SK-N-MC (cell line): ENCODE data around the gene RHOF.
A peak's percentile ranks its signal among the peaks of the same experiment; 100 is the strongest.

Experiments used
- DNase-seq: peaks from one replicate; pipeline ENCODE4 v3.0.0-alpha.2; 2011; ENCODE audit warnings: low read depth, low spot score
- H3K27ac ChIP-seq: fragments of 200-600 bp; sonication (generic); 2 replicates; pipeline ENCODE4 v1.5.1; 2016; ENCODE audit warnings: mixed run types
- H3K36me3 ChIP-seq: fragments of 200-600 bp; sonication (generic); 2 replicates; pipeline ENCODE4 v1.6.1; 2017; ENCODE audit warnings: antibody characterized with exemption, low read length, mixed read lengths; ENCODE audit not compliant: insufficient read depth
- H3K4me3 ChIP-seq: fragments of 200-600 bp; sonication (generic); 2 replicates; pipeline ENCODE4 v1.5.1; 2016
- H3K9ac ChIP-seq: fragments of 200-600 bp; sonication (generic); 2 replicates; pipeline ENCODE4 v1.8.0; 2017; ENCODE audit warnings: mixed run types, mixed read lengths; ENCODE audit not compliant: insufficient read length
- H3K9me3 ChIP-seq: fragments of 200-600 bp; sonication (generic); 2 replicates; pipeline ENCODE4 v1.6.1; 2017; ENCODE audit warnings: low read depth, mild to moderate bottlenecking, antibody characterized with exemption, low read length, moderate library complexity, mixed read lengths
- EZH2 ChIP-seq: fragments of 200-600 bp; sonication (generic); IDR thresholded peaks from one replicate; pipeline ENCODE4 v1.6.1; 2017; ENCODE audit warnings: antibody characterized with exemption
- FOXP2 ChIP-seq: optimal IDR thresholded peaks from 2 replicates; pipeline ENCODE3; 2011; ENCODE audit warnings: mild to moderate bottlenecking, moderate library complexity; ENCODE audit not compliant: insufficient read depth; ENCODE audit errors: extremely low read length, control extremely low read depth
- POLR2AphosphoS5 ChIP-seq: IDR thresholded peaks from 2 replicates; pipeline ENCODE4 v1.6.1; 2012; ENCODE audit warnings: mild to moderate bottlenecking, low read depth, low read length, borderline replicate concordance

The RHOF gene

GRCh38 chr12:121740847-121741246 is 52.6 kb downstream of the RHOF start:
- Histone ChIP-seq H3K4me3 (peak overlapping the region; percentile 40), H3K9ac (no peak overlapping the region), H3K27ac (peak overlapping the region; percentile 53), H3K36me3 (no peaks in the 10 kb centered on the region), H3K9me3 (no peaks in the 10 kb centered on the region)
- TF ChIP-seq POLR2AphosphoS5 (no peak), FOXP2 (no peak), EZH2 (no peak)
- DNase-seq, result peak; percentile 20

- TF ChIP-seq FOXP2 (no peak), EZH2 (no peak), POLR2AphosphoS5 (no peak)
- Histone ChIP-seq H3K9ac (no peak overlapping the region), H3K9me3 (no peaks in the 10 kb centered on the region), H3K36me3 (no peaks in the 10 kb centered on the region), H3K4me3 (no peak overlapping the region), H3K27ac (no peak overlapping the region)
- no peak for DNase-seq
These were observed 55.1 kb downstream of the RHOF start for GRCh38 chr12:121738340-121738858.

- Histone ChIP-seq H3K27ac (no peak overlapping the region), H3K9me3 (no peaks in the 10 kb centered on the region), H3K9ac (no peak overlapping the region), H3K36me3 (no peaks in the 10 kb centered on the region), H3K4me3 (no peak overlapping the region)
- TF ChIP-seq FOXP2, result no peak
- TF ChIP-seq EZH2, result no peak
- no peak for DNase-seq
These were observed 59.6 kb downstream of the RHOF start for GRCh38 chr12:121733849-121734248.

GRCh38 chr12:121731473-121731872 is 62.0 kb downstream of the RHOF start:
- no peaks in the 10 kb centered on the region for H3K36me3 ChIP-seq
- no peak overlapping the region for H3K27ac ChIP-seq
- TF ChIP-seq POLR2AphosphoS5 (no peak), FOXP2 (no peak), EZH2 (no peak)
- H3K9ac ChIP-seq, result no peak overlapping the region
- H3K9me3 ChIP-seq, result no peaks in the 10 kb centered on the region
- no peak for DNase-seq
- H3K4me3 ChIP-seq, result no peak overlapping the region

GRCh38 chr12:121729021-121729420 is 64.5 kb downstream of the RHOF start:
- DNase-seq, result no peak
- no peak overlapping the region for H3K9ac ChIP-seq
- TF ChIP-seq FOXP2 (no peak), POLR2AphosphoS5 (no peak), EZH2 (no peak)
- H3K9me3 ChIP-seq, result no peaks in the 10 kb centered on the region
- H3K27ac ChIP-seq, result no peak overlapping the region
- H3K4me3 ChIP-seq, result no peak overlapping the region
- peaks cover 7% of the 10 kb centered on the region for H3K36me3 ChIP-seq
